B cell (primary cell): ENCODE results near the gene KIF21B. TPM values are rescaled to one million over a fixed set of nuclear protein-coding genes. Genes with fewer than 3 reads are reported as not detected.

Source experiments
- ATAC-seq: fragments of 200-7000 bp; cut with Tn5 transposase; one replicate; pipeline ENCODE4 v1.10.0; 2021; ENCODE audit warnings: low read depth, mild to moderate bottlenecking, moderate number of reproducible peaks, moderate library complexity
- CTCF ChIA-PET: fragments of 350-600 bp; sonication (Branson Sonifier 250); formaldehyde crosslinking; loops from one replicate; lab custom pipeline; 2021; ENCODE audit warnings: antibody characterized with exemption, inconsistent platforms; lab: Charles Lee
- POLR2A ChIA-PET: fragments of 350-600 bp; sonication (Branson Sonifier 250); formaldehyde crosslinking; loops from one replicate; lab custom pipeline; 2021; ENCODE audit warnings: antibody characterized with exemption; lab: Charles Lee
- DNase-seq: peaks from one replicate; pipeline ENCODE4 v3.0.0; 2013
- H2AFZ ChIP-seq: 2 replicates; pipeline ENCODE4 v1.6.1; 2012; ENCODE audit warnings: mild to moderate bottlenecking, low read depth, low read length; ENCODE audit not compliant: insufficient read depth, poor library complexity, severe bottlenecking
- H3K27ac ChIP-seq, 2 donors: 1 replicate in 1 of 2; 2 replicates in 1 of 2; pipeline ENCODE4 v1.5.1; 2012 to 2013; ENCODE audit warnings: low read length in 2 of 2, mild to moderate bottlenecking in 2 of 2, moderate library complexity in 1 of 2
- H3K27me3 ChIP-seq, 4 experiments: fragments of 200-600 bp in 1 of 4; sonication (generic) in 1 of 4; replicated peaks in 1 of 4; 1 replicate in 2 of 4; 2 replicates in 2 of 4; pipeline versions ENCODE4 v1.6.1 to v1.7.0; 2013 to 2016; ENCODE audit warnings: low read length in 3 of 4, mild to moderate bottlenecking in 2 of 4, mixed read lengths in 1 of 4, moderate library complexity in 1 of 4; ENCODE audit not compliant: insufficient read depth in 4 of 4, control insufficient read depth in 3 of 4; ENCODE audit errors: control extremely low read depth in 1 of 4
- H3K36me3 ChIP-seq, 2 experiments: replicated peaks in 1 of 2; 1 replicate in 1 of 2; 2 replicates in 1 of 2; pipeline versions ENCODE4 v1.6.1 to v1.7.1; 2013; ENCODE audit warnings: low read length in 1 of 2; ENCODE audit not compliant: insufficient read depth in 2 of 2, control insufficient read depth in 1 of 2; ENCODE audit errors: control extremely low read depth in 1 of 2, extremely low read depth in 1 of 2
- H3K4me1 ChIP-seq, 2 donors: fragments of 200-600 bp in 1 of 2; sonication (generic) in 1 of 2; 1 replicate in 1 of 2; 2 replicates in 1 of 2; pipeline versions ENCODE4 v1.5.1 to v1.6.1; 2013 to 2017; ENCODE audit warnings: low read length in 2 of 2; ENCODE audit not compliant: control insufficient read depth in 2 of 2, insufficient read depth in 2 of 2
- H3K4me2 ChIP-seq: replicated peaks from 2 replicates; pipeline ENCODE3; 2012; ENCODE audit warnings: mild to moderate bottlenecking, low read depth, low read length; ENCODE audit not compliant: poor library complexity, severe bottlenecking
- H3K4me3 ChIP-seq, 5 experiments: fragments of 200-600 bp in 1 of 5; sonication (generic) in 1 of 5; 1 replicate in 3 of 5; 2 replicates in 2 of 5; pipeline versions ENCODE4 v1.5.1 to v1.7.0; 2011 to 2016; ENCODE audit warnings: low read length in 4 of 5, mild to moderate bottlenecking in 4 of 5, low read depth in 2 of 5, control low read depth in 1 of 5, moderate library complexity in 1 of 5; ENCODE audit not compliant: insufficient read depth in 1 of 5; ENCODE audit errors: control extremely low read depth in 1 of 5, extremely low read depth in 1 of 5
- H3K79me2 ChIP-seq: fragments of 200-600 bp; sonication (generic); one replicate; pipeline ENCODE4 v1.6.0; 2016; ENCODE audit warnings: low read length; ENCODE audit not compliant: control insufficient read depth, insufficient read depth
- H3K9ac ChIP-seq: fragments of 200-600 bp; sonication (generic); 2 replicates; pipeline ENCODE4 v1.6.1; 2017; ENCODE audit warnings: mild to moderate bottlenecking, low read length, moderate library complexity
- H3K9me3 ChIP-seq, 3 donors: one replicate each; pipeline versions ENCODE4 v1.6.1 to v1.7.1; 2013; ENCODE audit warnings: low read length in 2 of 3; ENCODE audit not compliant: control insufficient read depth in 2 of 3, insufficient read depth in 1 of 3; ENCODE audit errors: control extremely low read depth in 1 of 3
- H4K20me1 ChIP-seq: 2 replicates; pipeline ENCODE4 v1.6.0; 2012; ENCODE audit warnings: mild to moderate bottlenecking, low read length; ENCODE audit not compliant: insufficient read depth, control insufficient read depth, poor library complexity, severe bottlenecking
- H3K27ac Mint-ChIP-seq: one replicate; pipeline ENCODE4 v1.8.0; 2021; ENCODE audit warnings: mixed read lengths
- H3K27me3 Mint-ChIP-seq: one replicate; pipeline ENCODE4 v1.8.0; 2021; ENCODE audit warnings: mixed read lengths
- H3K4me1 Mint-ChIP-seq: one replicate; pipeline ENCODE4 v1.8.0; 2021; ENCODE audit warnings: mixed read lengths
- H3K4me3 Mint-ChIP-seq: one replicate; pipeline ENCODE4 v1.8.0; 2021; ENCODE audit warnings: mixed read lengths
- H3K9me3 Mint-ChIP-seq: one replicate; pipeline ENCODE4 v1.8.0; 2022; ENCODE audit warnings: mixed read lengths; ENCODE audit not compliant: insufficient read depth
- EZH2 ChIP-seq: IDR thresholded peaks from 2 replicates; pipeline ENCODE4 v1.6.1; 2012; ENCODE audit warnings: borderline replicate concordance, low read depth, mild to moderate bottlenecking, moderate library complexity, low read length; ENCODE audit not compliant: insufficient read depth, poor library complexity, severe bottlenecking
- WGBS: methylation state at CpG from one replicate; pipeline ENCODE4 v1.1.5; 2013; ENCODE audit warnings: missing lambda C conversion rate; ENCODE audit not compliant: insufficient coverage; 5-methylcytosine and 5-hydroxymethylcytosine counted together
- intact Hi-C: fragments of 100-400 bp; cut with micrococcal nuclease; formaldehyde crosslinking; loops from one replicate; pipeline ENCODE4 v1.10.0; 2022
- polyA plus RNA-seq: library from polyadenylated mRNA; depleted of rRNA; stranded (reverse); fragments of >200 nt; gene quantifications from 2 replicates; pipeline ENCODE4 v1.2.3, GENCODE V29; 2012
- total RNA-seq, 2 donors: library from RNA; stranded (reverse); fragments of 120-200 nt in 1 of 2; gene quantifications; 1 replicate in 1 of 2; 2 replicates in 1 of 2; pipeline versions ENCODE4 v1.2.3 to v1.2.4, GENCODE V29; 2013 to 2022
- TF ChIP-seq, protein P1 (sequence below): fragments of 200-600 bp; IDR thresholded peaks from one replicate; pipeline ENCODE4 v1.8.0; 2022; ENCODE audit warnings: antibody characterized with exemption, mild to moderate bottlenecking

Gene KIF21B
- total and polyA plus RNA-seq, 2 donors (not counting 1 experiment from before 2014, with no cell fraction given): 41.1 to 41.6 TPM

DNA sequence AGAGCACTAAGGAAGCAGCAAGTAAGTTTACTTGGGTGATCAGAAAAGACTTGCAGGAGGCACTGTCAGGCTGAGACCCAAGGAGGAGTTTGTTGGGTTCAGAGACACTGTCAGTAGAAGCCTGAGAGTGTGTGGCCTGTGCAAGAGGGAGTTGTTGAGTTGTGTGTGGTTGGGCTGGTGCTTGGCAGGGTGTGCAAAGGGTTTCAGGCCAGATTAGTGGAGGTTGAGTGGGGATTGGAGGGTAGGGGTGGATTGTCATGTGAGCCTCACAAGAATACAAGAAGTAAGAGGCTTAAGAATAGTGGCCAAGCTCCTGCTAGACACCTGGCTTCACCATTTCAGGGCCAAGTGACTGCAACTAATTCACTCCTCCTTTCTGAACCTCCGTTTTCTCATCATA, 8.9 kb upstream of the KIF21B start:
- H4K20me1 ChIP-seq: no peaks in the 10 kb centered on the region
- ChIA-PET CTCF (no interaction called here), POLR2A (no interaction called here)
- DNase-seq: no peak
- no peak overlapping the region for H3K4me3 Mint-ChIP-seq
- no peaks in the 10 kb centered on the region for H3K9me3 ChIP-seq
- no peak overlapping the region for H2AFZ ChIP-seq
- ATAC-seq: no peak
- H3K79me2 ChIP-seq: no peaks in the 10 kb centered on the region
- H3K4me2 ChIP-seq: no peak overlapping the region
- no peaks in the 10 kb centered on the region for H3K27me3 ChIP-seq
- no peaks in the 10 kb centered on the region for H3K27me3 Mint-ChIP-seq
- peaks cover 7% of the 10 kb centered on the region for H3K4me1 Mint-ChIP-seq
- WGBS: no CpG with 5 or more reads among the region's 1 CpG
- H3K9ac ChIP-seq: no peak overlapping the region
- H3K27ac ChIP-seq: no peak overlapping the region
- no peak overlapping the region for H3K4me3 ChIP-seq
- TF ChIP-seq EZH2: no peak
- TF ChIP-seq, protein P1, sequence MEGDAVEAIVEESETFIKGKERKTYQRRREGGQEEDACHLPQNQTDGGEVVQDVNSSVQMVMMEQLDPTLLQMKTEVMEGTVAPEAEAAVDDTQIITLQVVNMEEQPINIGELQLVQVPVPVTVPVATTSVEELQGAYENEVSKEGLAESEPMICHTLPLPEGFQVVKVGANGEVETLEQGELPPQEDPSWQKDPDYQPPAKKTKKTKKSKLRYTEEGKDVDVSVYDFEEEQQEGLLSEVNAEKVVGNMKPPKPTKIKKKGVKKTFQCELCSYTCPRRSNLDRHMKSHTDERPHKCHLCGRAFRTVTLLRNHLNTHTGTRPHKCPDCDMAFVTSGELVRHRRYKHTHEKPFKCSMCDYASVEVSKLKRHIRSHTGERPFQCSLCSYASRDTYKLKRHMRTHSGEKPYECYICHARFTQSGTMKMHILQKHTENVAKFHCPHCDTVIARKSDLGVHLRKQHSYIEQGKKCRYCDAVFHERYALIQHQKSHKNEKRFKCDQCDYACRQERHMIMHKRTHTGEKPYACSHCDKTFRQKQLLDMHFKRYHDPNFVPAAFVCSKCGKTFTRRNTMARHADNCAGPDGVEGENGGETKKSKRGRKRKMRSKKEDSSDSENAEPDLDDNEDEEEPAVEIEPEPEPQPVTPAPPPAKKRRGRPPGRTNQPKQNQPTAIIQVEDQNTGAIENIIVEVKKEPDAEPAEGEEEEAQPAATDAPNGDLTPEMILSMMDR: no peak
- H3K27ac Mint-ChIP-seq: no peak overlapping the region
- intact Hi-C loops: no loop called here
- no peaks in the 10 kb centered on the region for H3K9me3 Mint-ChIP-seq
- H3K4me1 ChIP-seq: peaks cover 0 to 3% of the 10 kb centered on the region in 2 donors
- H3K36me3 ChIP-seq: no peaks in the 10 kb centered on the region

DNA sequence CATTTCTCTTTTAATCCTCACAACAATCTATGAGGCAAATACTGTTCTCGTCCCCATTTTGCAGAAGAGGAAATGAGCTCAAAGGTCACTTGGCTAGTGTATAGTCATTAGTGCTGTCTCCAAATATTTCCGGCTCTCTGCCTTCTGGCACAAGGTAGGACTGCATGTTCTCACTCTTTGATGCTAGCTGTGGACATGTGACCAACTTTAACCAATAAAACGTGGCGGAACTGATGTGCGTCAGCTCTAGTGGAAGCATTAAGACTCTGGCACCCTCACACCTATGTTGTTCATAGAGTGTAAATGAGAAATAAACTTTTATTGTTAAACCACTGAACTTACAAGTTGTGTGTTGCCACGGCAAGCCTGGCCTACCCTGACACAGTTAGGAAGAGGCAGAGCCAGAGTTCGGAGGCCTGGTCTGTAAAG, 5.0 kb upstream of the KIF21B start:
- ATAC-seq (no peak), DNase-seq (no peak)
- Histone ChIP-seq H3K27me3 (no peaks in the 10 kb centered on the region), H3K9me3 (no peaks in the 10 kb centered on the region), H3K4me1 (peaks cover 26 to 35% of the 10 kb centered on the region in 2 donors), H3K9ac (no peak overlapping the region), H3K79me2 (no peaks in the 10 kb centered on the region), H3K4me3 (no peak overlapping the region), H2AFZ (no peak overlapping the region), H3K36me3 (no peaks in the 10 kb centered on the region), H3K27ac (no peak overlapping the region), H3K4me2 (no peak overlapping the region), H4K20me1 (no peaks in the 10 kb centered on the region)
- Mint-ChIP-seq H3K9me3 (no peaks in the 10 kb centered on the region), H3K27ac (no peak overlapping the region), H3K4me1 (peaks cover 36% of the 10 kb centered on the region), H3K4me3 (no peak overlapping the region), H3K27me3 (no peaks in the 10 kb centered on the region)
- 95% methylated on average over 3 of the region's 7 CpGs for WGBS
- TF ChIP-seq, protein P1: no peak
- TF ChIP-seq EZH2: no peak
- CTCF ChIA-PET: interaction anchor here (1.3 to 4.9 kb wide), 3 partner anchors 13 to 56 kb away, joined by 5 to 38 read pairs (median 11); no protein-coding TSS in a partner anchor
- POLR2A ChIA-PET: no interaction called here
- intact Hi-C loops: loop anchor here (10.0 kb wide), 2 partner anchors 144 to 874 kb away; no protein-coding TSS in a partner anchor
